KMS-11 (cell line): ENCODE results near the gene ONECUT3.

Experiments
- H2AFZ ChIP-seq: fragments of 200-600 bp; sonication (generic); 2 replicates; pipeline ENCODE4 v1.6.1; 2016; ENCODE audit warnings: antibody characterized with exemption, mixed run types, low read depth
- H3K27ac ChIP-seq: fragments of 200-600 bp; sonication (generic); 2 replicates; pipeline ENCODE4 v1.6.1; 2016; ENCODE audit warnings: mild to moderate bottlenecking, mixed run types
- H3K27me3 ChIP-seq: fragments of 200-600 bp; sonication (generic); 2 replicates; pipeline ENCODE4 v1.6.1; 2017; ENCODE audit warnings: mild to moderate bottlenecking, low read depth, mixed run types, moderate library complexity; ENCODE audit not compliant: insufficient read depth
- H3K36me3 ChIP-seq: fragments of 200-600 bp; sonication (generic); 2 replicates; pipeline ENCODE4 v1.6.1; 2017; ENCODE audit warnings: mild to moderate bottlenecking, mixed run types; ENCODE audit not compliant: insufficient read depth
- H3K4me1 ChIP-seq: fragments of 200-600 bp; sonication (generic); 2 replicates; pipeline ENCODE4 v1.6.1; 2016; ENCODE audit warnings: mild to moderate bottlenecking, low read depth, mixed run types; ENCODE audit not compliant: poor library complexity, severe bottlenecking
- H3K4me2 ChIP-seq: fragments of 200-600 bp; sonication (generic); 2 replicates; pipeline ENCODE4 v1.7.0; 2016; ENCODE audit warnings: mild to moderate bottlenecking, mixed run types
- H3K4me3 ChIP-seq: fragments of 200-600 bp; sonication (generic); IDR thresholded peaks from 2 replicates; pipeline ENCODE4 v1.6.1; 2017; ENCODE audit warnings: low read depth, low read length, mixed read lengths; ENCODE audit not compliant: insufficient read depth
- H3K79me2 ChIP-seq: fragments of 200-600 bp; sonication (generic); 2 replicates; pipeline ENCODE4 v1.6.1; 2016; ENCODE audit warnings: low read depth, mixed run types; ENCODE audit not compliant: insufficient read depth
- H3K9ac ChIP-seq: fragments of 200-600 bp; sonication (generic); 2 replicates; pipeline ENCODE4 v1.6.1; 2016; ENCODE audit warnings: mild to moderate bottlenecking, mixed run types
- H4K20me1 ChIP-seq: fragments of 200-600 bp; sonication (generic); 2 replicates; pipeline ENCODE4 v1.6.1; 2016; ENCODE audit warnings: mild to moderate bottlenecking, mixed run types; ENCODE audit not compliant: insufficient read depth
- TF ChIP-seq, protein P1 (sequence below): fragments of 200-600 bp; sonication (generic); conservative IDR thresholded peaks from 2 replicates; pipeline ENCODE4 v1.6.1; 2017; ENCODE audit warnings: low read depth, mild to moderate bottlenecking, antibody characterized with exemption, low read length, moderate library complexity, mixed read lengths

The ONECUT3 gene

DNA sequence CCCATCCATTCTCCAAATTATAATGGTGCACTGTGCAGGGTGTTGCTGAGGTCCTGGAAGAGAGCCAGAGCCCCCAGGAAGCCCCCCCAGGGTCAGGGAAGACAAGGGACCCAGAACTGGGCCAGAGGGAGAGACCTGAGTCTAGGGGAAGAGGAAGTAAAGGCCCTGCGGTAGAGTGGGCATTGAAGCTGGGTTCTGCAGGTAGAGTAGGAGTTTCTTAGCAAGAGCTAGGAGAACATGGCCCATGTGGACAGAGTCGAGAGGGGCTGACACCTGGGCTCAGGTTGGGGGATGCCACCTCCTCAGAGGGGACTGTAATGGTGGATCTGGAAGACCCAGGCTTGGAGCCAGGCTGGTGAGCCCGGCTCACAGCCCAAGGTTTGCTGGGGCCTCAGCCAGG lies 17.0 kb upstream of the ONECUT3 start:
- H2AFZ ChIP-seq = no peak overlapping the region
- H3K4me3 ChIP-seq = no peak overlapping the region
- no peak overlapping the region for H3K9ac ChIP-seq
- no peak overlapping the region for H3K27ac ChIP-seq
- no peaks in the 10 kb centered on the region for H3K79me2 ChIP-seq
- no peak overlapping the region for H3K4me2 ChIP-seq
- H4K20me1 ChIP-seq = no peaks in the 10 kb centered on the region
- TF ChIP-seq, protein P1, sequence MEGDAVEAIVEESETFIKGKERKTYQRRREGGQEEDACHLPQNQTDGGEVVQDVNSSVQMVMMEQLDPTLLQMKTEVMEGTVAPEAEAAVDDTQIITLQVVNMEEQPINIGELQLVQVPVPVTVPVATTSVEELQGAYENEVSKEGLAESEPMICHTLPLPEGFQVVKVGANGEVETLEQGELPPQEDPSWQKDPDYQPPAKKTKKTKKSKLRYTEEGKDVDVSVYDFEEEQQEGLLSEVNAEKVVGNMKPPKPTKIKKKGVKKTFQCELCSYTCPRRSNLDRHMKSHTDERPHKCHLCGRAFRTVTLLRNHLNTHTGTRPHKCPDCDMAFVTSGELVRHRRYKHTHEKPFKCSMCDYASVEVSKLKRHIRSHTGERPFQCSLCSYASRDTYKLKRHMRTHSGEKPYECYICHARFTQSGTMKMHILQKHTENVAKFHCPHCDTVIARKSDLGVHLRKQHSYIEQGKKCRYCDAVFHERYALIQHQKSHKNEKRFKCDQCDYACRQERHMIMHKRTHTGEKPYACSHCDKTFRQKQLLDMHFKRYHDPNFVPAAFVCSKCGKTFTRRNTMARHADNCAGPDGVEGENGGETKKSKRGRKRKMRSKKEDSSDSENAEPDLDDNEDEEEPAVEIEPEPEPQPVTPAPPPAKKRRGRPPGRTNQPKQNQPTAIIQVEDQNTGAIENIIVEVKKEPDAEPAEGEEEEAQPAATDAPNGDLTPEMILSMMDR = no peak
- H3K4me1 ChIP-seq = no peaks in the 10 kb centered on the region
- no peaks in the 10 kb centered on the region for H3K36me3 ChIP-seq
- peaks cover 91% of the 10 kb centered on the region for H3K27me3 ChIP-seq

DNA sequence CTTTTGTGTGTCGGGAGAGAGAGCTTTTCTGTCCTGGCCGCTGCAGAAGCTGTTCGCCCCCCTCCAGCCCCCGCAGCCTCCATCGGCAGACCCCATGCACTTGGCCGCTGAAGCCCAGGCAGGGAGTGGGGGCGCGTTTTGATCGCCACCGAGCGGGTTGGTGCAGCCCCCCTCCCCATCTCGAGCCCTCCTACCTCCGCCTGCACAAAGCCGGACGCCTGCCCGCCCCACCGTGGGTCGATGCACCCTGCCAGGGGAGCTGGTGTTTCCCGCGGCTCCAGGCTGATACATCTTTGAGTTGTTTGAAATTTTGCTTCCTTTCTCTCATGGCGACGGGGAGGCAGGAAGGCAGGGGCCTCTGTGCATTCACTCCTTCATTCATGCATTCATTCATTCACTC lies 16.4 kb upstream of the ONECUT3 start:
- no peaks in the 10 kb centered on the region for H3K36me3 ChIP-seq
- H2AFZ ChIP-seq = no peak overlapping the region
- H3K9ac ChIP-seq = no peak overlapping the region
- no peak overlapping the region for H3K27ac ChIP-seq
- TF ChIP-seq, protein P1 = no peak
- H3K4me2 ChIP-seq = no peak overlapping the region
- no peaks in the 10 kb centered on the region for H3K79me2 ChIP-seq
- no peaks in the 10 kb centered on the region for H3K4me1 ChIP-seq
- H3K27me3 ChIP-seq = peaks cover 91% of the 10 kb centered on the region
- H4K20me1 ChIP-seq = no peaks in the 10 kb centered on the region
- no peak overlapping the region for H3K4me3 ChIP-seq

DNA sequence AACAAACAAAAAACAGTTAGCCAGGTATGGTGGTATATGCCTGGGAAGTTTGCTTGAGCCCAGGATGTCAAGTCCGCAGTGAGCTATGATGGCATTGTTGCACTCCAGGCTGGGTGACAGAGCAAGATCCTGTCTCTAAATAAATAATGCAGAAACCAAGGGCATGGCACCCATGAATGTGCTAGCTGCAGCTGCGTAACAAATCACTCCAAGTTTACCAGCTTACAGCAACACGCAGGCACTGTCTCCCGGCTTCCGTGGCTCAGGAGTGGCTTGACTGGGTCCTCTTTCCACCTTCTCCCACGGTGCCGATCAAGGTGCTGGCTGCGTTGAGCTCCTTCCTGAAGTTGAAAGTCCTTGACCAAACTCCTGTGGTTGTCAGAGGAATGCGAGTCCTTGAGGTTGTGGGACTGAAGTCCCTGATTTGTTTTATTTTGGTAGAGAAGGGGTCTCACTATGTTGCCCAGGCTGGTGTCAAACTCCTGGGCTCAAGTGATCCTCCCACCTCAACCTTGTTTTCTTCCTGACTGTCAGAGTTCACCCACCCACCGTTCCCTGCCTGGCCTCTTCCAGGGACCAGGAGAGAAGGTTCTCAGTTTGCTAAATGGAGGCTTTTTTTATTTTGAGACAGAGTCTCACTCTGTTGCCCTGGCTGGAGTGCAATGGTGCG lies 13.2 kb upstream of the ONECUT3 start:
- Histone ChIP-seq H3K4me1 (no peaks in the 10 kb centered on the region), H3K9ac (no peak overlapping the region), H3K4me3 (no peak overlapping the region), H2AFZ (no peak overlapping the region), H3K79me2 (no peaks in the 10 kb centered on the region), H3K4me2 (no peak overlapping the region), H4K20me1 (no peaks in the 10 kb centered on the region), H3K27me3 (peaks cover 81% of the 10 kb centered on the region), H3K27ac (no peak overlapping the region), H3K36me3 (no peaks in the 10 kb centered on the region)
- TF ChIP-seq, protein P1 = no peak

DNA sequence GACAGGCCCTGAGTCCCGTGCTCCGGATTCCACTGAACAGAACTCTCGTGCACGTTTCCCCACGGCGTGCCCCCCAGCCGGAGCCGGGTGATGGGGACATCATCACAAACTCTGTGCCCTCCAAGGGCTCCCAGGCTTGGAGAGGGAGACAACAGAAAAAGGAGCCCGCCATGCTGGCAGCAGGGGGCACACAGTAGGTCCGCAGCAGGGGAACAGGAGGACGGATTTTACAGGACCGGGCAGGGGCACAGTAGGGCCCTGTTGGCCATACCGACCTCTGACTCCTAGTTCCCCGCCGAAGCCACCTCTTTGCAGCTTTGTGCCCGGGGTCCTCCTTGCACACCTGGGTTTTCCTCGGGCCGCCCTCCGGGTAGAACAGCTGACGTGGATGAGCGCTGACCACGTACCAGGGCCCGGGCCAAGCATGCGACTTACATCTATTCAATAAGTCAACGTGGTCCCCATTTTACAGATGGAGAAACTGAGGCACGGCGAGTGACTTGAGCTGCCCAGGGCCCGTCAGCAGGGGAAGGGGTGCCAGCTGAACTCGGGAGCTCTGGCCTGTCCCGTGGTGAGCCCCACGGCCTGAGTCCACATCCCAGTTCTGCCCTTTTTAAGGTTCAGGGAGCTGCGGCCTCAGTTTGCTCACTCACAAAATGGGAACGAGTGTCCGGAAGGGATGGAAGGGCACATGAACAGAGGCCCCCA lies 10.2 kb upstream of the ONECUT3 start:
- no peak overlapping the region for H3K4me2 ChIP-seq
- no peaks in the 10 kb centered on the region for H3K79me2 ChIP-seq
- no peak overlapping the region for H3K9ac ChIP-seq
- H4K20me1 ChIP-seq = no peaks in the 10 kb centered on the region
- no peak overlapping the region for H3K27ac ChIP-seq
- TF ChIP-seq, protein P1 = no peak
- peaks cover 74% of the 10 kb centered on the region for H3K27me3 ChIP-seq
- H2AFZ ChIP-seq = no peak overlapping the region
- H3K4me1 ChIP-seq = peaks cover 2% of the 10 kb centered on the region
- no peaks in the 10 kb centered on the region for H3K36me3 ChIP-seq
- no peak overlapping the region for H3K4me3 ChIP-seq
